GM12891 (cell line): ENCODE results near the gene SLBP.

Experiments
- PAX5 ChIP-seq: IDR thresholded peaks from 2 replicates; pipeline ENCODE4 v1.6.1; 2011; ENCODE audit warnings: low read length, moderate library complexity, mild to moderate bottlenecking; ENCODE audit not compliant: insufficient read depth, severe bottlenecking
- POLR2A ChIP-seq: IDR thresholded peaks from 2 replicates; pipeline ENCODE4 v1.6.1; 2011; ENCODE audit warnings: low read depth, low read length, control low read depth
- POLR2AphosphoS5 ChIP-seq: IDR thresholded peaks from 2 replicates; pipeline ENCODE4 v1.6.1; 2011; ENCODE audit warnings: low read depth, low read length, control low read depth
- SPI1 ChIP-seq: IDR thresholded peaks from 2 replicates; pipeline ENCODE4 v1.6.1; 2011; ENCODE audit warnings: low read depth, low read length, control low read depth

- TF ChIP-seq POLR2AphosphoS5 (no peak), SPI1 (no peak), POLR2A (no peak), PAX5 (no peak)
Observed at GRCh38 chr4:1658146-1658545, 54.0 kb downstream of the SLBP start.
